ENCODE results near the gene TATDN2. TPM values are rescaled to one million over a fixed set of nuclear protein-coding genes. Genes with fewer than 3 reads are reported as not detected.

Gene TATDN2
- total RNA-seq, 3 donors from 2014 or later: 29.8 to 34.9 (median 34.4) TPM

GRCh38 chr3:10317311-10317960, 69.2 kb downstream of the TATDN2 start:
- peaks cover 7% of the 10 kb centered on the region for H3K36me3 ChIP-seq (ENCODE audit: low read depth)
- TF ChIP-seq CTCF (IDR thresholded peaks at IDR 0.05): no peak
- no peak for ATAC-seq

GRCh38 chr3:10317961-10318350, 69.7 kb downstream of the TATDN2 start:
- no peak for DNase-seq

More at GRCh38 chr3:10317311-10317960, 69.2 kb downstream of the TATDN2 start:
- no peak overlapping the region for H3K4me3 ChIP-seq
- H3K4me1 ChIP-seq (ENCODE audit: low read depth): peaks cover 13% of the 10 kb centered on the region
- DNase-seq: no peak
- intact Hi-C loops (cut with DNase I, micrococcal nuclease): no loop called here
- H3K9me3 ChIP-seq: no peaks in the 10 kb centered on the region

GRCh38 chr3:10319251-10319650, 71.0 kb downstream of the TATDN2 start:
- peaks cover 7% of the 10 kb centered on the region for H3K36me3 ChIP-seq (ENCODE audit: low read depth)
- H3K9me3 ChIP-seq: no peaks in the 10 kb centered on the region
- ATAC-seq (peak; percentile 24), DNase-seq (peak in 1 of 3 donors; percentile 30)
- peaks cover 13% of the 10 kb centered on the region for H3K4me1 ChIP-seq (ENCODE audit: low read depth)
- intact Hi-C loops (cut with DNase I, micrococcal nuclease): no loop called here
- no peak for TF ChIP-seq CTCF (IDR thresholded peaks at IDR 0.05)
- no peak overlapping the region for H3K4me3 ChIP-seq

More at GRCh38 chr3:10317961-10318350, 69.7 kb downstream of the TATDN2 start:
- Histone ChIP-seq H3K36me3 (ENCODE audit: low read depth) (peaks cover 7% of the 10 kb centered on the region), H3K4me1 (ENCODE audit: low read depth) (peaks cover 13% of the 10 kb centered on the region), H3K9me3 (no peaks in the 10 kb centered on the region), H3K4me3 (no peak overlapping the region)
- intact Hi-C loops (cut with DNase I, micrococcal nuclease): no loop called here
- ATAC-seq: no peak
- TF ChIP-seq CTCF (IDR thresholded peaks at IDR 0.05): no peak

DNA sequence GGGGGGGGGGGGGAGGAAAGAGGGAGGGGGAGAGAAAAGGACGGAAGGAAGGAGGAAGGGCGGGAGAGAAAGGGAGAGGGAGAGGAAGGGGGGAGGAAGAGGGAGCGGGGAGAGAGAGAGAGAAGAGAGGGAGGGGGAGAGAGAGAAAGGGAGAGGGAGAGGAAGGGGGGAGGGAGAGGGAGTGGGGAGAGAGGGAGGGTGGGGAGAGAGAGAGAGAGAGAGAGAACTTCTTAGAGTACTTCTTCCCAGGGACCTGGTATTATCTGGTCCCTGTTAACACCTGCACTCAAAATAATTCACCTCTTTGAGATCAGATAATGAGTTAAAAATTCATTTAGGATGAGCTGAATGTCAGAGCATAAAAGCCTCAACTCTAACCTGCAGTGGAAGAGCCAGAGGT, 71.5 kb downstream of the TATDN2 start:
- intact Hi-C loops (cut with DNase I, micrococcal nuclease): no loop called here
- no peak for TF ChIP-seq CTCF (IDR thresholded peaks at IDR 0.05)

DNA sequence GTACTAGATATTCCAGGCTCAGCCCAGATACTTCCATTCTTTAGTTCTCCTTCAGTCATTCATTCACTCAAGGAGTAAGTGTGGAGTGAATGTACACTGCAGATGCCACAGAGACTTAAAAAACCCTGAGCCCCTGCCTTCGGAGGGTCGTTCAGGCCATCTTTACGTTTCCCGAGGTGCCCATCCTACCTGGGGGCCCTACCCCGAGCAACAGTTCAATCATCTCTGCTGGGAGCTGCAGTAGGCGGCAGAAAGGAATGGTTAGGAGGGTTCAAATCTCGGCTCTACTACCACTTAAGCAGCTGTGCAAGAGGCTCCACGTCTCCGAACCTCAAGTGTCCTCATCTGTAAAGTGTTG, 72.0 kb downstream of the TATDN2 start:
- Histone ChIP-seq H3K9me3 (no peaks in the 10 kb centered on the region), H3K36me3 (ENCODE audit: low read depth) (peaks cover 1% of the 10 kb centered on the region), H3K4me1 (ENCODE audit: low read depth) (peaks cover 13% of the 10 kb centered on the region), H3K4me3 (peak overlapping the region; percentile 99)
- DNase-seq (no peak), ATAC-seq (peak; percentile 8)
- intact Hi-C loops (cut with DNase I, micrococcal nuclease): no loop called here
- TF ChIP-seq CTCF (IDR thresholded peaks at IDR 0.05): no peak

More for the DNA sequence above, 71.5 kb downstream of the TATDN2 start:
- Histone ChIP-seq H3K9me3 (no peaks in the 10 kb centered on the region), H3K4me3 (no peak overlapping the region), H3K4me1 (ENCODE audit: low read depth) (peaks cover 13% of the 10 kb centered on the region), H3K36me3 (ENCODE audit: low read depth) (peaks cover 6% of the 10 kb centered on the region)
- DNase-seq (no peak), ATAC-seq (no peak)
